Transverse colon (tissue), 4 donors: Measurements from ENCODE around the gene RNF4. TPM values are rescaled to one million over a fixed set of nuclear protein-coding genes. Genes with fewer than 3 reads are reported as not detected.

ENCODE experiments used
- DNase-seq: peaks from one replicate; pipeline ENCODE4 v3.0.0-alpha.2; 2019
- H3K27ac ChIP-seq, 4 donors: fragments of 200-600 bp; sonication (generic); 2 replicates each; pipeline ENCODE4 v1.5.1; 2016 to 2018; ENCODE audit warnings: inconsistent platforms in 4 of 4
- H3K27me3 ChIP-seq: fragments of 200-600 bp; sonication (generic); 2 replicates; pipeline ENCODE4 v1.5.1; 2017; ENCODE audit warnings: inconsistent platforms
- H3K36me3 ChIP-seq, 4 donors: fragments of 200-600 bp; sonication (generic); 2 replicates each; pipeline ENCODE4 v1.5.1; 2017 to 2019; ENCODE audit warnings: inconsistent platforms in 4 of 4
- H3K4me1 ChIP-seq, 4 donors: fragments of 200-600 bp; sonication (generic); 2 replicates each; pipeline ENCODE4 v1.5.1; 2017 to 2020; ENCODE audit warnings: inconsistent platforms in 4 of 4
- H3K4me3 ChIP-seq, 4 donors: fragments of 200-600 bp; sonication (generic); 1 replicate in 1 of 4; 2 replicates in 3 of 4; pipeline versions ENCODE4 v1.5.1 to v1.6.1; 2017 to 2019; ENCODE audit warnings: inconsistent platforms in 4 of 4
- H3K9me3 ChIP-seq, 2 donors: fragments of 200-600 bp; sonication (generic); 2 replicates each; pipeline ENCODE4 v1.5.1; 2017 to 2019; ENCODE audit warnings: inconsistent platforms in 2 of 2
- EP300 ChIP-seq: sonication (generic); formaldehyde crosslinking; IDR thresholded peaks from one replicate; pipeline ENCODE4 v1.6.1; 2017; ENCODE audit warnings: antibody characterized with exemption, low read depth
- POLR2A ChIP-seq: fragments of 450-650 bp; IDR thresholded peaks from one replicate; pipeline ENCODE4 v1.6.1; 2016; ENCODE audit warnings: antibody characterized with exemption, mild to moderate bottlenecking, moderate library complexity
- POLR2AphosphoS5 ChIP-seq, 3 donors: sonication (generic); formaldehyde crosslinking; IDR thresholded peaks; one replicate each; pipeline ENCODE4 v1.6.1; 2016; ENCODE audit warnings: antibody characterized with exemption in 3 of 3
- WGBS, 2 donors: methylation state at CpG; one replicate each; pipeline ENCODE4 v1.1.5; 2018; ENCODE audit warnings: low coverage in 1 of 2; 5-methylcytosine and 5-hydroxymethylcytosine counted together
- in situ Hi-C, 4 donors: fragments of 200-750 bp; cut with MboI; loops; one replicate each; pipeline versions ENCODE4 v1.15.0 to v1.15.1; 2017; ENCODE audit warnings: low sequenced_read_pairs in 3 of 4, low pct_ligation_motif_present in 1 of 4, low pct_unique_long_range_greater_than_20kb in 1 of 4
- intact Hi-C: fragments of 100-400 bp; cut with DNase I; formaldehyde crosslinking; loops from one replicate; pipeline ENCODE4 v1.15.1; 2023; ENCODE audit warnings: low total_unique reads
- total RNA-seq, 4 donors: library from RNA; depleted of rRNA; stranded (reverse); fragments of >200 nt; gene quantifications; one replicate each; pipeline ENCODE4 v1.1.0, GENCODE V29; 2016

Gene RNF4
- total RNA-seq, 4 donors from 2014 or later = 20.9 to 50.5 (median 35.8) TPM

- no peaks in the 10 kb centered on the region for H3K36me3 ChIP-seq
- in situ Hi-C loops (no loop called here), intact Hi-C loops (no loop called here)
- 85 to 97% methylated on average over 4 to 12 of the region's 12 CpGs for WGBS, 2 donors
- no peak overlapping the region for H3K27ac ChIP-seq
- H3K4me1 ChIP-seq = no peaks in the 10 kb centered on the region
- TF ChIP-seq EP300 (no peak), POLR2A (no peak), POLR2AphosphoS5 (IDR thresholded peaks at IDR 0.05) (no peak)
- no peaks in the 10 kb centered on the region for H3K27me3 ChIP-seq
- DNase-seq = no peak
- no peaks in the 10 kb centered on the region for H3K9me3 ChIP-seq
- no peak overlapping the region for H3K4me3 ChIP-seq
Observed at GRCh38 chr4:2560167-2560566, 91.3 kb downstream of the RNF4 start.

Other genes starting within 250 kb of the RNF4 start
- 10 to 100 TPM in 3 of 4 donors, 1 to 10 TPM in 1; 2.0 to 18.0 (median 11.3) TPM for gene HAUS3, start 227.0 kb upstream of the RNF4 start, total RNA-seq
- 1 to 10 TPM in 2 of 4 donors, under 1 TPM in 2; 0.27 to 2.6 (median 1.4) TPM for gene POLN, start 227.0 kb upstream of the RNF4 start, total RNA-seq
- 100 to 1,000 TPM in 1 of 4 donors, 10 to 100 TPM in 3; 48.1 to 101 (median 57.7) TPM for gene MXD4, start 207.0 kb upstream of the RNF4 start, total RNA-seq
- 100 to 1,000 TPM in 1 of 4 donors, 10 to 100 TPM in 3; 44.8 to 110 (median 69.6) TPM for gene ZFYVE28, start 50.5 kb upstream of the RNF4 start, total RNA-seq
- gene CFAP99, start 50.2 kb upstream of the RNF4 start, total RNA-seq = under 1 TPM in 3 of 4 donors, not detected in 1; 0.32 to 0.82 (median 0.60) TPM
- gene FAM193A, start 67.5 kb downstream of the RNF4 start, total RNA-seq = 10 to 100 TPM; 27.7 to 40.4 (median 31.1) TPM